RWPE1 (cell line): ENCODE results near the gene CACNA1A.

Experiments
- CTCF ChIA-PET: fragments of 350-600 bp; sonication (Branson Sonifier 250); formaldehyde crosslinking; extraction: SDS; loops from one replicate; lab custom pipeline; 2021; lab: Yijun Ruan, JAX
- POLR2A ChIA-PET: fragments of 400-600 bp; formaldehyde crosslinking; extraction: SDS; loops from one replicate; lab custom pipeline; 2020; ENCODE audit warnings: antibody characterized with exemption; ENCODE audit not compliant: low non-redundant PET; lab: Yijun Ruan, JAX
- DNase-seq: peaks from one replicate; pipeline ENCODE4 v3.0.0; 2012; ENCODE audit warnings: low spot score
- H3K27ac ChIP-seq: fragments of 450-650 bp; 2 replicates; pipeline ENCODE4 v1.5.1; 2017
- TF ChIP-seq, protein P1 (sequence below): fragments of 450-650 bp; conservative IDR thresholded peaks from 2 replicates; pipeline ENCODE4 v1.5.1; 2017; ENCODE audit warnings: low read depth, mild to moderate bottlenecking

Gene CACNA1A

GRCh38 chr19:13506471-13506820 is at the start of gene CACNA1A:
Gene CACNA1A (minus strand): TSS chr19:13506479. CDS start chr19:13506224, 255 bp downstream.
- TF ChIP-seq, protein P1, sequence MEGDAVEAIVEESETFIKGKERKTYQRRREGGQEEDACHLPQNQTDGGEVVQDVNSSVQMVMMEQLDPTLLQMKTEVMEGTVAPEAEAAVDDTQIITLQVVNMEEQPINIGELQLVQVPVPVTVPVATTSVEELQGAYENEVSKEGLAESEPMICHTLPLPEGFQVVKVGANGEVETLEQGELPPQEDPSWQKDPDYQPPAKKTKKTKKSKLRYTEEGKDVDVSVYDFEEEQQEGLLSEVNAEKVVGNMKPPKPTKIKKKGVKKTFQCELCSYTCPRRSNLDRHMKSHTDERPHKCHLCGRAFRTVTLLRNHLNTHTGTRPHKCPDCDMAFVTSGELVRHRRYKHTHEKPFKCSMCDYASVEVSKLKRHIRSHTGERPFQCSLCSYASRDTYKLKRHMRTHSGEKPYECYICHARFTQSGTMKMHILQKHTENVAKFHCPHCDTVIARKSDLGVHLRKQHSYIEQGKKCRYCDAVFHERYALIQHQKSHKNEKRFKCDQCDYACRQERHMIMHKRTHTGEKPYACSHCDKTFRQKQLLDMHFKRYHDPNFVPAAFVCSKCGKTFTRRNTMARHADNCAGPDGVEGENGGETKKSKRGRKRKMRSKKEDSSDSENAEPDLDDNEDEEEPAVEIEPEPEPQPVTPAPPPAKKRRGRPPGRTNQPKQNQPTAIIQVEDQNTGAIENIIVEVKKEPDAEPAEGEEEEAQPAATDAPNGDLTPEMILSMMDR: no peak
- CTCF ChIA-PET: interaction anchor here (0.6 to 0.7 kb wide), 4 partner anchors 26 to 144 kb away, joined by 3 to 5 read pairs (median 3); no protein-coding TSS in a partner anchor
- H3K27ac ChIP-seq: no peak within 1 kb of the TSS
- POLR2A ChIA-PET: no interaction called here
- DNase-seq: no peak

GRCh38 chr19:13554506-13555240 is 48.4 kb upstream of the CACNA1A start:
- ChIA-PET CTCF (interaction anchor here (0.6 kb wide), 1 partner anchor 11 kb away, joined by 3 read pairs; no protein-coding TSS in a partner anchor), POLR2A (no interaction called here)
- no peak for DNase-seq
- H3K27ac ChIP-seq: no peak overlapping the region
- TF ChIP-seq, protein P1: no peak

DNA sequence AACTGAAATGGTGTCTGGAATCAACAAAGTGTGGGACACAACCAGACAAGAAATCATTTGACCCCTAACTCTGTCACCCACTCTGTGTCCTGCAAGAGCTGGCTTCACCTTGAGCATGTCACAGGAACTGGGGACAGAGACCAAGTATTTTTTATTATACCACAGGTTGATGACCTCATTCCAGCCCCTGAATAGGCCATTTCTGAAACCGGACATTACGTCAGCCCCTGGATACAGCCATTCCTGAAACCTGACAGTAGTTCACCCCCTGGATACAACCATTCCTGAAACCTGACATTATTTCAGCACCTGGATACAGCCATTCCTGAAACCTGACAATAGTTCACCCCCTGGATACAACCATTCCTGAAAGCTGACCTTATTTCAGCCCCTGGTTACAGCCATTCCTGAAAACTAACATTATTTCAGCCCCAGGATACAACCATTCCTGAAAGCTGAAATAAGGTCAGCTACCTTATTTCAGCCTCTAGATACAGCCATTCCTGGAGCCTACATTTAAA is 47.7 kb upstream of the CACNA1A start:
- ChIA-PET POLR2A (no interaction called here), CTCF (interaction anchor here (0.6 to 0.7 kb wide), 3 partner anchors 12 to 586 kb away, joined by 3 to 5 read pairs (median 3); no protein-coding TSS in a partner anchor)
- H3K27ac ChIP-seq: no peak overlapping the region
- no peak for DNase-seq
- TF ChIP-seq, protein P1: no peak

- DNase-seq: no peak
- H3K27ac ChIP-seq: no peak overlapping the region
- TF ChIP-seq, protein P1: no peak
- ChIA-PET POLR2A (no interaction called here), CTCF (interaction anchor here (1.1 kb wide), 1 partner anchor 271 kb away, joined by 4 read pairs; no protein-coding TSS in a partner anchor)
Observed at GRCh38 chr19:13548131-13548530, 41.9 kb upstream of the CACNA1A start.

DNA sequence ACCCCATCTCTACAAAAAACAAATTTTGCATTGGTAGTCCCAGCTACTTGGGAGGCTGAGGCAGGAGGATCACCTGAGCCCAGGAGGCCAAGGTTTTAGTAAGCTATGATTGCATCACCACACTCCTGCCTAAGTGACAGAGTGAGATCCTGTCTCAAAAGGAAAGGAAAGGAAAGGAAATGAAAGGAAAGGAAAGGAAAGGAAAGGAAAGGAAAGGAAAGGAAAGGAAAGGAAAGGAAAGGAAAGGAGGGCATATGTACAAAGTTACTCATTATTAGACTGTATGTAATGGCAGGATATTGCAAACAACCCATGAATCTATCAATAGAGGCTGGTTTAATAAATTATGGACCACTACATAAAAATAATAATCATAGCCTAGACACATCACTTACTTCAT is 40.8 kb upstream of the CACNA1A start:
- H3K27ac ChIP-seq: no peak overlapping the region
- POLR2A ChIA-PET: no interaction called here
- DNase-seq: no peak
- TF ChIP-seq, protein P1: no peak
- CTCF ChIA-PET: interaction anchor here (0.7 to 1.1 kb wide), 2 partner anchors 21 to 270 kb away, joined by 3 to 4 read pairs; no protein-coding TSS in a partner anchor

- TF ChIP-seq, protein P1: no peak
- ChIA-PET CTCF (no interaction called here), POLR2A (no interaction called here)
- no peak for DNase-seq
- H3K27ac ChIP-seq: no peak overlapping the region
Observed at GRCh38 chr19:13544423-13544822, 38.1 kb upstream of the CACNA1A start.
